Right ventricle myocardium superior (tissue), 1 donor: ENCODE data around the gene KCNK5. TPM values are rescaled to one million over a fixed set of nuclear protein-coding genes. Genes with fewer than 3 reads are reported as not detected.

Experiments
- ATAC-seq: fragments of 200-7000 bp; cut with Tn5 transposase; one replicate; pipeline ENCODE4 v1.9.1; 2020; ENCODE audit warnings: mild to moderate bottlenecking; ENCODE audit not compliant: poor library complexity
- DNase-seq: peaks from one replicate; pipeline ENCODE4 v3.0.0-alpha.2; 2020
- intact Hi-C: fragments of 100-400 bp; cut with DNase I; formaldehyde crosslinking; loops from one replicate; pipeline ENCODE4 v1.11.2; 2022
- total RNA-seq: library from RNA; stranded (reverse); fragmentation: NEBNext Ultra II Directional; extraction: Animal tissue kit (Norgen Biotek cat#: 25700); gene quantifications from one replicate; pipeline ENCODE4 v1.2.1, GENCODE V29; 2021
- donor health status: DM: no; HTN: yes; CAD: no; lungs with severe emphysema.

The KCNK5 gene
- total RNA-seq, 1 donor from 2014 or later: 0.65 TPM

- intact Hi-C loops: no loop called here
- ATAC-seq (no peak), DNase-seq (no peak)
These were observed 40.7 kb downstream of the KCNK5 start for GRCh38 chr6:39188571-39188970.

- ATAC-seq: no peak
- no peak for DNase-seq
- intact Hi-C loops: no loop called here
These were observed 41.2 kb downstream of the KCNK5 start for GRCh38 chr6:39188098-39188450.

- DNase-seq (no peak), ATAC-seq (no peak)
- intact Hi-C loops: no loop called here
These were observed 44.2 kb downstream of the KCNK5 start for GRCh38 chr6:39184906-39185580.

GRCh38 chr6:39182604-39183003, 46.7 kb downstream of the KCNK5 start:
- ATAC-seq (no peak), DNase-seq (no peak)
- intact Hi-C loops: no loop called here

GRCh38 chr6:39181826-39182225, 47.4 kb downstream of the KCNK5 start:
- intact Hi-C loops: no loop called here
- DNase-seq: no peak
- ATAC-seq: no peak

- no peak for ATAC-seq
- no peak for DNase-seq
- intact Hi-C loops: no loop called here
These were observed 47.9 kb downstream of the KCNK5 start for GRCh38 chr6:39181333-39181732.

- DNase-seq (no peak), ATAC-seq (no peak)
- intact Hi-C loops: no loop called here
These were observed 50.5 kb downstream of the KCNK5 start for GRCh38 chr6:39178804-39179203.

DNA sequence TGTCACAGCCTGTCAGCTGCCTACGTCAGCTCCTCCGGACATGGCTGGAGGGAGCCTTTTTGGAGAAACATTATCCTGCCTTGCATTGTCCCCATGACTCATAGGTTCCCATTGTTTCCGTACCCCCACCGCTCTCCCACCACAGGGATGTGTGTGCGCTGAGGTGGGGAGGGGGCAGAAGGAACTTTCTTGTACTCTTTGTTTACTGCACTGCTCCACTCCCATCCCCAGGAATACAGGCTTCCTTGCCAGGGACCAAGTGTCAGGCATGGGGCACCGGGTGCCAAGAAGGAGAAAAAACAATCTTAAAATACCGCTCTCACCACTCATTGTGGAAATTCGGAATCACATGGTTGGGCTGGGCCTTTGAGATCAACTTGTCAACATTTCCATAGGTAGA, 51.0 kb downstream of the KCNK5 start:
- ATAC-seq: no peak
- DNase-seq: no peak
- intact Hi-C loops: no loop called here

- ATAC-seq: no peak
- DNase-seq: no peak
- intact Hi-C loops: no loop called here
These were observed 52.1 kb downstream of the KCNK5 start for GRCh38 chr6:39177130-39177529.

DNA sequence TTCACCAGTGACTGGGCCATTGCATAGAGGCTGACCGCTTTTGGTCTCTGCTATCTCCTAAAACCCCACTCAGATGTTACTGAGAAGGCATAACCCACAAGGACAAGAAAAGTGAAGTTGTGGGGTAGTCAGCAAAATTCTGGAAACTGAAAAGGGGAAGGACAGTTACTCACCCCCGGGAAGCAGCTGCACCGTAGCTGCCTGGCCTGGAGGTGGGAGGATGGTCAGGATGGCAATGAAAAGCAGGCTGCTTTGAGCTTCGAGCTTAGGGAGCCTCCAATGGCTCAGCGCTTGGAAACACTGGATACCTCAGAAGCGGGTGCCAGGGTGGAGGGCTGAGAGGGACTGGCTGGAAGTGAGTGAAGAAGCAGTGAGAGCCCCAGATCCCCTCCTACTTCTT, 56.0 kb downstream of the KCNK5 start:
- ATAC-seq (no peak), DNase-seq (no peak)
- intact Hi-C loops: no loop called here

- DNase-seq: no peak
- intact Hi-C loops: no loop called here
- ATAC-seq: no peak
These were observed 56.9 kb downstream of the KCNK5 start for GRCh38 chr6:39172377-39172757.

- intact Hi-C loops: no loop called here
- ATAC-seq: no peak
- DNase-seq: no peak
These were observed 57.5 kb downstream of the KCNK5 start for GRCh38 chr6:39171489-39172376.

DNA sequence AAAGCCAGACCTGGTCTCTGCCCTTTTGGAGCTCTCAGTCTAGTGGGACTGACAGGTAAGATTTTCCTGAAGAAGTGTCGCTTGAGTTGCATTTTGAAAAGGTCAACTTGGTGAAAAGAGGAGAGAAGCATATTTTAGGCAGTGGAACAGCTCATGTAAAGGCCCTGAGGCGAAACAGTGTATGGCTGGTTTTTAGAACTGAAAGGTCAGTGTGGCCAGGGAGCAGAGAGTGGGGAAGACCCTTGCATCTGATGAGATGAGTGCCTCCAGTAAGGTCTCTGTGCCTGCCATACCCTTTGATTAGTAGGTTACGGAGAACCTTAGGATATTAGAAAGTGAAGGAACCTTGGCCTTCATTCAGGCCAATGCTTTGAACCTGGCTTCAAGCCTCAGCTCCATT, 58.4 kb downstream of the KCNK5 start:
- intact Hi-C loops: no loop called here
- DNase-seq: no peak

DNA sequence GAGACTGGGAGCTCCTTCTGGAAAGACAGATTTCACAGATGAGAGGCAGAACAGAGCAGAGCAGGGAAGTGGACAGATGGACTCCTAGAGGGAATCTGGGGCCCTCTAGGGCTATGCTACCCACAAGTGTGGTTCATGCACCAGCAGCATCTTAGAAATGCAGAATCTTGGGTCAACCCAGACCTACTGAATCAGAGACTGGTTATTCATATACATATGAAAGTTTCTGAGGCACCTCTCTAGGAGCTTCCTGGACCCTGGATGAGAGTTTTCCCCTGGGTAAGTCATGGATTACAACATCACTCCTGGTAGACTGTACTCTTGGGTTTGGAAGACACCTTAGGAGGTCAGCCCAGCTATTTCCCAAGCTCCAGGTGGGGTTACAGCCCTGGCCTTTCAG, 58.9 kb downstream of the KCNK5 start:
- intact Hi-C loops: no loop called here
- no peak for ATAC-seq
- DNase-seq: no peak

More for the DNA sequence above, 58.4 kb downstream of the KCNK5 start:
- ATAC-seq: no peak

DNA sequence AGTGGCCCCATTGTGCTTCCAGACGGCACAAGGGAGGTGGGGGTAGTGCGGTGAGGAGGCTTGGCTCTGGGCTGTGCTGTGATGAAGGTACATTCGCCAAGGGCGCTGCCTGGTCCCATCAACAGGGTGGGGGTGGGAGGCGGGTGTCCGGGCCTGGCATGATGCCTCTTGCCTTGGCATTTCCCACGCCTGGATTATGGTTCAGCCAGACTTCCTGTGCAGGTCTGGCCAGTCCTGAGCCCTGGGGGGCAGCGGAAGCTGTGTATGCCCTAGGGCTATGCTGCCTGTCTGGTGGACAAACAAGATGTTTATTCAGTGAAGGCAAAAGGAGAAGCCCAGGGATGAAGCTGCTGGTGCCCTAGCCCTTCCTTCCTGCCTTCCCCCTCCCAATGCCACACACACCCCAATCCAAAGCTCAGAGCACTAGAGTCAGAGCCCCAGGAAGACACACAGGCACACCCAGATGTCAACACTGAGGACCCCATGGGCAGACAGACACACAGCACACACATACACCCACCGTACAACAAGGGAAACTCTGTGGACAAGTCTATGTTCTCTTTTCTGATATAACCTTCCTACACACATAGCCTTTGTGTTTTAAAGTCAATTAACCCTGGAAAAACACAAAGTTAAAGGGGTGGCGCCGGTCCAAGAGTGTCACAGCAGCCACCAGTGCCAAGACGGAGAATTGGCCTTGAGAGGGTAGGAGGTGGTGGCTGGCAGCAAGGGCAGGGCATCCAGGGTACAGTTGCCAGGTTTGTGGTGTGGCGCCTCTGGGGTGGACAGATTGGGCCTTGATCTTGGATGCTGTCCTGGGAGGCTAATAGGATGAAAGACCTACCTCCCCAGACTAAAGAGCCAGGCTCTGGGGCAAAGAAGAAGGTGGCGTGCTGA, 59.6 kb downstream of the KCNK5 start:
- no peak for ATAC-seq
- intact Hi-C loops: loop anchor here (10.0 kb wide), 1 partner anchor 295 kb away; no protein-coding TSS in a partner anchor

GRCh38 chr6:39167866-39168625, 61.2 kb downstream of the KCNK5 start:
- ATAC-seq (no peak), DNase-seq (no peak)
- intact Hi-C loops: loop anchor here (10.0 kb wide), 1 partner anchor 293 kb away; no protein-coding TSS in a partner anchor

More for the DNA sequence above, 59.6 kb downstream of the KCNK5 start:
- DNase-seq: no peak

GRCh38 chr6:39167321-39167720, 62.0 kb downstream of the KCNK5 start:
- DNase-seq: no peak
- intact Hi-C loops: loop anchor here (10.0 kb wide), 1 partner anchor 293 kb away; no protein-coding TSS in a partner anchor
- no peak for ATAC-seq

DNA sequence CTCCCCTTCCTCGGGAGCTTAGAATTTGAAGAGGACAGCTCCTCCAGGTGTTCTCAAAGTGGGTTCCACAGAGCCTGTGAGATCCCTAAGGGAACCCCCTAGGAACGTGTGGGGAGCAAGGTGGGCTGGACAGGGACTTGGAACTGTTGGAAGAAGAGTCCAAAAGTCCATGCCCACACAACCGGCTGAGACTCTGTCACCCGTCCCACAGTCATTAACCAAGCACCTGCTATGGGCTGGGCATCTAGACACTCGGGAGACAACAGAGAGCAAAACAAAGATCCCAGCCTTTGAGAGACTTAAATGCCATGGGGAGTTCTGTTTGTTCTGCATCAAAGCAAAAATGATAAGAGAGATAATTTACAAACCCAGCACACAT, 62.4 kb downstream of the KCNK5 start:
- ATAC-seq (no peak), DNase-seq (no peak)
- intact Hi-C loops: loop anchor here (1.0 to 10.0 kb wide), 2 partner anchors 136 to 292 kb away; no protein-coding TSS in a partner anchor
